ENCODE measurements around the gene TRAF7. TPM values are rescaled to one million over a fixed set of nuclear protein-coding genes. Genes with fewer than 3 reads are reported as not detected.
A peak's percentile ranks its signal among the peaks of the same experiment; 100 is the strongest.
"Not testable (repeated sequence)": the region's sequence is repeated elsewhere in the genome, so short reads cannot be mapped to it uniquely, and the experiment has no call there.

Gene TRAF7
- total RNA-seq, 1 donor = 64.3 TPM

- no peak for DNase-seq (ENCODE audit: low read depth)
- no peak for TF ChIP-seq CTCF (IDR thresholded peaks at IDR 0.05; ENCODE audit: insufficient read depth, low read length)
- H3K4me3 ChIP-seq (ENCODE audit: low read depth, low read length) = no peak overlapping the region
Measured at GRCh38 chr16:2115591-2115973, 40.0 kb upstream of the TRAF7 start.

GRCh38 chr16:2116428-2116827 lies 39.2 kb upstream of the TRAF7 start:
- not testable (repeated sequence) for H3K4me3 ChIP-seq (ENCODE audit: low read depth, low read length); DNase-seq (ENCODE audit: low read depth)

DNA sequence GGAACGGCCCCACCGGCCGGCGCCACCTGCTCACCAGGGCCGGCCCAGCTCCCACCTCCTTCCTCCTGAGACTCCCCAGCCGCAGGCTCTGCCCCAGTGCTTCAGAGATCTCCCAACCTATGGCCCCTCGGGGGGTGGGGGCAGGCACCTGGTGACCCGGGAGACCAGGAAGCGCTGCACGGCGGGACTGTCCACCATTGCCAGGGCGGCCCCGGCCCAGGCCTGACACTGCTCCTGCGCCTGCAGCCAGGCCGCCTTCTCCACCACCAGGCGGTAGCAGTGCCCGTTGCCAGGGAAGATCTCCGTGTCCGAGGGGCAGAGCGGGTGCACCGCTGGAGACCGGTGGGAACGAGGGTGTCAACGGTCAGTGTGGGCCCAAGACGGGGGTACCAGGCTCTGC lies 38.2 kb upstream of the TRAF7 start:
- not testable (repeated sequence) for DNase-seq (ENCODE audit: low read depth); H3K4me3 ChIP-seq (ENCODE audit: low read depth, low read length)

DNA sequence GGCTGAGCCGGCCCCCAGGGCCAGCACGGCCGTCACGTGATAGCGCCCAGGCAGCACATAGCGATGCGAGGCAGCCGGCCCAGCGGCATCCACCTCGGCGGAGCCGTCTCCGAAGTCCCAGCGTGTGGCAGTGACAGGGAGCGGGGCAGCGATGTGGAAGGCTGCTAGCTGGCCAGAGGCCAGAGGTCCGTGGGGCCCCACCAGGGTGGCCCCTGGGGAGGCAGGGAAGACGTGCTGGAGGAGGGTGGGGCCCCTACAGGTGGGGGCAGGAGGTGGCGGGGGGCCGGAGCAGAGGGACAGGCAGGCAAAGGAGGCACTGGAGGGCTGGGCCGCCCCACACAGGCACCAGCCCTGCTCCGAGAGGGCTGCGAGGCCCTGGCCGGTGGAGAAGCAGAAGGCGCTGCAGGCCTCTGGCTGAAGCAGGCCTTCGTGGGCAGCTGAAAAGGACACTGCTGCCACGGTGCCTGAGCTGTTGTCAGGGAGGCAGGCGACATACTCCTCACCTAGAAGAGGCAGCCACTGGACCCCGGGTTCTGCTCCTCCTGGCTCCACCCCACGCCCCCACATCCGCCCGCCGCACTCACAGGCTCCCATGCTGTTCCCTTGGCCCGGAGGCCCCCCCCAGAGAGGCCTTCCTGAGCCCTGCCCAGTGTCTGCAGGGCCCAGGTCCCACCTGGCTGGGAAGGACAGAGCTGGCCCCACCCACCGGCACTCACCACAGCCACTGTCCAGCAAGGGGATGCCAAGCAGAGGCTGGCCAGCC lies 37.4 kb upstream of the TRAF7 start:
- H3K4me3 ChIP-seq (ENCODE audit: low read depth, low read length); DNase-seq (ENCODE audit: low read depth): not testable (repeated sequence)

DNA sequence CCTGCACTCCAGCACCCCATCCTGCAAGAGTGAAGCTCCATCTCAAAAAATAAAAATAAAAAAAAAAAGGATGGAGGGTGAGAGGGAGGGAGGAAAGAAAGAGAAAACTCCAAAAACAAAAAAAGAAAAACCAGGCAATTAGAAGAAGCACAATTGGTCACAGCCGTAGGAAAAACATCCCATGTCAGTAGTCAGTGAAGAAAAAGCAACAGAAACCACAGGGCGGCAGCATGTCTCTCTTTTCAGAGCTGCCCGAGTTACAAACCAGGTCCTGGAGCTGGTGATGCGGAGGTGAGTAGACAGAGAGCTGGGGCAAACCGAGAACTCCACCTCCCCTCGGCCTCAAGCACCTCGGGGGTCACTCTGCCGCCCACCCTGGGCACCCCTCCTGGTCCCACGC lies 34.3 kb upstream of the TRAF7 start:
- TF ChIP-seq CTCF (IDR thresholded peaks at IDR 0.05; ENCODE audit: insufficient read depth, low read length) = peak; percentile 50
- peak; percentile 75 for DNase-seq (ENCODE audit: low read depth)
- not testable (repeated sequence) for H3K4me3 ChIP-seq (ENCODE audit: low read depth, low read length)

DNA sequence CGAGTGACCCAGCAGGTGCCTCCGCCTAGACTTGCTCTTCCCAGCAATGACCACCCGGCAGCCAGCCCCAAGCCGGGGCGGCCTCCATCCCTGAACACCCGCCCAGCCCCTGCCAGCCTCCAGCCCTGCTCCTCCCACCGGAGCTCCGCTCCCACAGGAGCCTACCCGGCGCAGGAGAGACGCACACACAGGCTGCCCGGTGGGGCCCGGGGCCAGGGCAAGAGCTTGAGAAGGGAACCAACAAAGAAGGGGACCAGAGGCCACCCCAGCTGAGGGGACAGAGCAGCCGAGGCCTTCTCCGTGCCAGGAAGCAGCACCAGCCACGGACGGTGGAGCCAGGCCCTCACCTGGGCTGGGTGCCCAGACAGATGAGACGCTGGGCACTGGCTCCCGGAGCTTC lies 33.7 kb upstream of the TRAF7 start:
- H3K4me3 ChIP-seq (ENCODE audit: low read depth, low read length) = no peak overlapping the region
- no peak for TF ChIP-seq CTCF (IDR thresholded peaks at IDR 0.05; ENCODE audit: insufficient read depth, low read length)
- no peak for DNase-seq (ENCODE audit: low read depth)

GRCh38 chr16:2122429-2122828 lies 33.2 kb upstream of the TRAF7 start:
- no peak for TF ChIP-seq CTCF (IDR thresholded peaks at IDR 0.05; ENCODE audit: insufficient read depth, low read length)
- DNase-seq (ENCODE audit: low read depth) = no peak
- H3K4me3 ChIP-seq (ENCODE audit: low read depth, low read length) = no peak overlapping the region

DNA sequence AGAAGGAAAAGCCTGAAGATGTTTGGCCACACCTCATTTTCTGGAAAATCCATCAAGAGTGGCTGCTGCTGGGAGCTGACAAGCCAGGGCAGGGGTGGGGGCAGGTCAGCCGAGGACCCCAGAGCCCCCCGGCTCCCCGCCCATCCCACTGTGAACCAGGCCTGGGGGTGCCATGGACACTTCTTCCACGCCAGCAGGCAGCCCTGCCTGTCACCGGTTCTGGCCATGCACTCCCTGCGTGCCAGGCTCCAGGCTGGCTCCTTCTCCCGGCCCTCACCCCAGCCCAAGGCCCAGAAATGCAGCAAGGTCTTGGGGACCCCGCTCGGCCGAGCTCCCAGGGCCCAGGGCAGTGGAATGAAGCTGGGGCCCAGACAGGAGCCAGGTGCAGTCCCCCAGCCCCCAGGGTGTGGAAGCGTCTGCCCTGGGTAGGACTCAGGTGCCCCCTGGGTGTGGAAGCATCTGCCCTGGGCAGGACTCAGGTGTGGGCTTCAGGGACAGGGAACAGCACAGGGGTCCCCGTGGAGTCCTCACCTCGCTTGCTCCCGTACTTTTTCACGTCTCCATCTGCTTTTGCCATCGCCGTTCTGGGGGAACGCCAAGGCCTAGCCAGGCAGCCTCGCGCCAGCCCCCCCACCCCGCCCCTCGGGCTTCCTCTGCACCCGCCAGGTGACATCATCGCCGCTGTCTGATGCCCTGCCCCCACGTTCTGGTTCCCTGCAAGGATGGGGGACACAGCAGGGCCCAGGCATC lies 32.5 kb upstream of the TRAF7 start:
- not testable (repeated sequence) for DNase-seq (ENCODE audit: low read depth)

GRCh38 chr16:2123706-2124376 lies 31.7 kb upstream of the TRAF7 start:
- H3K4me3 ChIP-seq (ENCODE audit: low read depth, low read length); DNase-seq (ENCODE audit: low read depth): not testable (repeated sequence)

More for the DNA sequence above, 32.5 kb upstream of the TRAF7 start:
- H3K4me3 ChIP-seq (ENCODE audit: low read depth, low read length) = not testable (repeated sequence)

GRCh38 chr16:2124377-2124693 lies 31.2 kb upstream of the TRAF7 start:
- not testable (repeated sequence) for DNase-seq (ENCODE audit: low read depth)
- peak overlapping the region; percentile 39 for H3K4me3 ChIP-seq (ENCODE audit: low read depth, low read length)

- H3K4me3 ChIP-seq (ENCODE audit: low read depth, low read length) = peak overlapping the region; percentile 51
Measured at GRCh38 chr16:2124694-2125444, 30.7 kb upstream of the TRAF7 start.

DNA sequence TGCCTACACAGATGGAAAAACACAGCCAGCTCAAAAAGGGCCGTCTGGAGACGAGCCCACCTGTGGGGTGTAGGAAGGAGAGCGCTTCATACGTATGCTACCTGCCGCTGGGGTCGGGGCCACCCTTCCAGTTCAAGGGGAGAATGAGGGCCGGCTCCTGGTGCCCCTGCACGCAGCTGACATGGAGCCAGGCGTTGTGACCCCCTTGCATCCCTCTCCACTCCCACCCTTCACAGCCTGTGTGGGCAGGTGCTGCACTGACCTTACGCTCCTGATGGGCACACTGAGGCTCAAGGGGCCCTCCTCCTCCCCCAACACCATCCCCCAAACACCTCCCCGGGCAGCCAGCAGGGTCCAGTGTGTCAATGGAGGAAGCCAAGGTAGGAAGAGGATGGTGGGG lies 30.0 kb upstream of the TRAF7 start:
- not testable (repeated sequence) for H3K4me3 ChIP-seq (ENCODE audit: low read depth, low read length); DNase-seq (ENCODE audit: low read depth)

More at GRCh38 chr16:2124694-2125444, 30.7 kb upstream of the TRAF7 start:
- peak; percentile 73 for DNase-seq (ENCODE audit: low read depth)

- not testable (repeated sequence) for DNase-seq (ENCODE audit: low read depth)
Measured at GRCh38 chr16:2126161-2126743, 29.3 kb upstream of the TRAF7 start.

More at GRCh38 chr16:2126161-2126743, 29.3 kb upstream of the TRAF7 start:
- H3K4me3 ChIP-seq (ENCODE audit: low read depth, low read length) = not testable (repeated sequence)
